LHCN-M2 (cell line): ENCODE measurements around the gene GCDH. TPM values are rescaled to one million over a fixed set of nuclear protein-coding genes. Genes with fewer than 3 reads are reported as not detected.
"Not testable (repeated sequence)": the region's sequence is repeated elsewhere in the genome, so short reads cannot be mapped to it uniquely, and the experiment has no call there.

Experiments
- DNase-seq: peaks from one replicate; pipeline ENCODE4 v3.0.0-alpha.2; 2012; ENCODE audit warnings: low read depth
- total RNA-seq: library from RNA; depleted of rRNA; stranded (reverse); fragments of >200 nt; gene quantifications from 2 replicates; pipeline ENCODE4 v1.2.3, GENCODE V29; 2014

Gene GCDH
- total RNA-seq, 1 experiment from 2014 or later, result 31.9 TPM

- DNase-seq, result peak; percentile 39
These were observed 17.7 kb upstream of the GCDH start for GRCh38 chr19:12872941-12873890.

- no peak for DNase-seq
These were observed 16.8 kb upstream of the GCDH start for GRCh38 chr19:12873891-12874745.

- DNase-seq, result no peak
These were observed 15.9 kb upstream of the GCDH start for GRCh38 chr19:12875086-12875485.

- DNase-seq, result no peak
These were observed 10.3 kb upstream of the GCDH start for GRCh38 chr19:12880551-12881171.

DNA sequence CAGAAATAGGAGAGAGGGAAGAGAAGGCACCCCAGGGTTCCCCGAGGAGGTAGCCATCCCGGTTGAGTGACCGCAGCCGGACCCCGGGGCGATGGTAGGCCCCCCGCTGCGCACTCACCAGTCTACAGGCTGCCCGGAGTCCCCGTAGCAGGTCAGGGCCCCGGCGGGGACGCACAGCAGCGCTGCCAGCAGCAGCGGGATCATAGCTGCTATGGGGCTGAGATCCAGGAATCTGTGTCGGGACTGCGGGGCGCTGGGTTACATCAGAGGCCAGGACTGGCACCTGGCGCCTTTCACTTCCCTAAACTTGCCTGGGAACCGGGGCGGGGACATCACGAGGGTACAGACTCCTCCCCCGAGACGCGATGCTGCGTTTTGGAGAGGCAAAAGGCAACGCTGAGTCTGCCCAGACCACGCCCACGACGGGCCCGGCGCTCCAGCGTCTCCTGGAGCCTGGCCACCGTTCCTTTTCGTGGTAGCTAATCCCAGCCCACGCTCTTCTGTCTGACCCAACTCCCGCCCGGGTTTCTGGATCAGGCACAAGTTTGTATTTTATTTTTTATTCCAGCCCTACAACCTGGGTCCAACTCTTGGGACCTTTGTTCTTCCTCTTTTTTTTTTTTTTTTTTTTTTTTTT is 9.7 kb upstream of the GCDH start, which contains the start of gene DNASE2:
Gene DNASE2, minus strand, starts transcription at position 278 of the 637 bp plus-strand sequence. Its CDS starts 74 bp downstream, at position 204.
- peak; percentile 91 for DNase-seq

DNA sequence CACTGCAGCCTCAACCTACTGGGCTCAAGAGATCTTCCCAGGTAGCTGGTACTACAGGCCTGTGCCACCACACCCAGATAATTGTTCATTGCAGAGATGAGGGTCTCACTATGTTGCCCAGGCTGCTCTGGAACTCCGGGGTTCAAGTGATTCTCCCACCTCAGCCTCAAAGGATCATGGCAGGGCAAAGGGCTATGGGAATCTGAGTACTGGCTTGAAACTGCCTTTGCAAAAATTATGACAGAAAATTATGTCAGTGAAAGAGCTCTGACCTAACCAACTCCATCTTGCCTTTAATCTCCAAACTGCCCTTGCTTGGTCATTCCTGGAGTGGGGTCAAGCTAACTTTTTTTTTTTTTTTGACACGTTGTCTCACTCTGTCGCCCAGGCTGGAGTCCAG is 8.4 kb upstream of the GCDH start:
- no peak for DNase-seq

DNA sequence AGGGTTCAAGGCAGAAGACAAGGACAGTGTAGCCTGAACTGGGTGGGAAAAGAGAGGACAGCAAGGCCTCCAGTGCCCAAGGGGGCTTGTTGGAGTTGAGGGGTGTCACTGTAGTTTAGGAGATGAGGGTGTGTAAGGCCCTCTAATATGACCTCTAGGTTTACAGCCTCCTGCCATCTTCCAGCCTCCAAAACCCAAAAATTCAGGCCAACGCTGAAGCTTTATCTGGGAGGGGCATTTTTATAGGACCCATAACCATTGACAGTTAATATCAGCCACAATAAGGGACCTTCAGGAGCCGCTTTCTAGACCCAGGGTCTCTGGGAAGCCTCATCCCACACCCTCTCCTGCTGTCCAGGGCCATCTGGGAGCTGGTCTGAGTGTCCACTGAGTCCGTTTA is 6.8 kb upstream of the GCDH start:
- DNase-seq, result no peak

DNA sequence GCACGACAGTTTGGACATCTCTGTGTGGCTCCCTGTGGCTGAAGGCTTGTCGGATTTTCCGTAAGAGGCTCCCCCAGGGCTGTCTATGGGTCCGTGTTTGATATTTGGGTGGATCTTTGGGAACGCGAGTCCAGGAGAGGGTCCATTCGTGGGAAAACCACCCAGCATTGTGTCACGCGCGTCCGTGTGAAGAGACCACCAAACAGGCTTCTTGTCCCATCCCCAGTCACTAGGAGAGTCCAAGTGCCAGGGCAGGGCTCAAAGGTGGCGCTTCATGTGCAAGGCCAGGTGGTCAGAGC is 6.4 kb upstream of the GCDH start:
- DNase-seq, result no peak

GRCh38 chr19:12884926-12885748 is 5.8 kb upstream of the GCDH start:
- DNase-seq, result no peak

DNA sequence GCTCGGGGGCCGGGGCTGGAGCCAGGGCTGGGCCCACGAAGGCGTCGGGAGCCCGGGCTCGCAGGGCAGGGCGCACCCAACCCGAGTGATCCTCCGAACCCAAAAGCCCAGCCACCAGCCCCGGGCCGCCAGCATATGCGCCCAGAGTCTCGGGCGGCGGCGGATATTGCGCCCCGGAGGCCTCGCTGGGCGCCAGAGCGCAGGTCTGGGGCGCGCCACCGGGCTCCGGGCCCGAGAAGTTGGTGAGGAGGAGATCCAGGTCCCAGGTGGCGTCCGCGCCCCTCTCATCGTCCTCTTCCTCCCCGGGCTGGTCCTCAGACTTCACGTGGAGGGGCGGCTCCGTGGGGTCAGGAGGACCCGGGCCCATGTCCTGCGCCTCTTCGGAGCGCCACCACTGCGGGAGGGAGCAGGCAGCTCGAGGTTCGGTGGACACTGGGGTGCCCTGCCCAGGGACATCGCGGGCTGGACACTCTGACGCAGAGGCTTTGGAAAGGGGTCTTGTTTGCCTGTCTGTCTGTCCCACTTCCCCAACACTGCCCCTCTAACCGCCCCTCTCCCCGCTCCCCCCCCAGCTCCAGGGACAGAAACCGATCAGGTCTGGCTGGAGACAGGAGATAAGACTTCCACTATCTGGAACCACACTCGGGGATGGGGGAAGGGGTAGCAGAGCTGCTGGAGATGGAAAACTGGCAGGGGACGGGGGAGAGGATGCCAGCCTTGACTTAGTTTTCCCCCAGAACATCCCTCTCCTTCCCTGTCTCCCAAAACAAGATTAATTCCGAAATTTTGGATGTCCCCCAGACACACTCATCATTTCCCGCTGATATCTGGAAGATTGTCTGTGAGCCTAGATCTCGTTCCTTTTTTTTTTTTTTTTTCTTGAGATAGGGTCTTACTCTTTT is 5.0 kb upstream of the GCDH start:
- DNase-seq, result no peak

DNA sequence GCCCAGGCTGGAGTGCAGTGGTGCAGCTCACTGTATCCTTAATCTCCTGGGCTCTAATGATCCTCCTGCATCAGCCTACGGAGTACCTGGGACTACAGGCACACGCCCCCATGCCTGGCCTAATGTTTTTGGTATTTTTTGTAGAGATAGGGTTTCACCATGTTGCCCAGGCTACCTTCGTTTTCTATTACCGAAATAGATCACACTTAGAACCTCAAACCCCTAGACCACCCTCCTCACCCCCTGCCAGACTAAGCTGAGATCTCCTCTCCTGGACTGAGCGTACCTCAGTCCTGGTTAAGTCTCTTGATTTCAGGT is 4.3 kb upstream of the GCDH start:
- no peak for DNase-seq

GRCh38 chr19:12886969-12887747 is 3.8 kb upstream of the GCDH start, which contains the start of gene KLF1:
TSS of gene KLF1 (minus strand) at chr19:12887201. CDS start at chr19:12887140, 61 bp downstream.
- DNase-seq, result no peak

- DNase-seq, result no peak
These were observed 2.9 kb upstream of the GCDH start for GRCh38 chr19:12888006-12888603.

DNA sequence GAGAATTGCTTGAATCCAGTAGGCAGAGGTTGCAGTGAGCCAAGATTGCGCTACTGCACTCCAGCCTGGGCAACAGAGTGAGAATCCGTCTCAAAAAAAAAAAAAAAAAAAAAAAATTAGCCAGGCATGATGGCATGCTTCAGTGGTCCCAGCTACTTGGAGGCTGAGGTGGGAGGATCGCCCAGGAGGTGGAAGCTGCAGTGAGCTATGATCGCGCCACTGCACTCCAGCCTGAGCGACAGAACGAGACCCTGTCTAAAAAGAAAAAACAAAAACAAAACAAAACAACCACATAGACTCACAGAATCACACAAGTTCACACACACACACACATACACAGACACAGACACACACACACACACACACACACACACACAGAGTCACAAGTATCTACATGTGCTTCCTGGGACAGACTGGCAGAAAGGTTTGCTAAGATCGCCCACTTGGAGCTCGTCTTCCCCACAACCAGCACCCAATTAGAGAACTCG is 617 bp upstream of the GCDH start:
- DNase-seq, result not testable (repeated sequence)

- DNase-seq, result no peak
These were observed 627 bp downstream of the GCDH start for GRCh38 chr19:12891553-12892021.

DNA sequence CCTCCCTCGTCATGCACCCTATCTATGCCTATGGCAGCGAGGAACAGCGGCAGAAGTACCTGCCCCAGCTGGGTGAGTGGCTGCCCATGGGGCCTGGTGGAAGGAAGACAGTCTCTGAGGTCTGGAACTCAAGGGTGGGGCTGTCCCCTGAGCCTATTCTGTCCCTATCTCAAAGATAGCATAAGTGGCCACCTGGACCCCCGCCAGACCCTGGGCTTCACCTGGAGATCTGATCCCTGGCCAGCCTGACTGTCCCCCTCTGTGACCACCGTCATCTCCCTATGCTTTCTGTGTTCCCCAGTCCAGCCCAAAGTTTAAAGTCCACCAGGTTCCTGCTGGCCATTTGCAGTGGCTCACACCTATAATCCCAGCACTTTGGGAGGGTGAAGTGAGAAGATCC is 2.6 kb downstream of the GCDH start:
- no peak for DNase-seq

DNA sequence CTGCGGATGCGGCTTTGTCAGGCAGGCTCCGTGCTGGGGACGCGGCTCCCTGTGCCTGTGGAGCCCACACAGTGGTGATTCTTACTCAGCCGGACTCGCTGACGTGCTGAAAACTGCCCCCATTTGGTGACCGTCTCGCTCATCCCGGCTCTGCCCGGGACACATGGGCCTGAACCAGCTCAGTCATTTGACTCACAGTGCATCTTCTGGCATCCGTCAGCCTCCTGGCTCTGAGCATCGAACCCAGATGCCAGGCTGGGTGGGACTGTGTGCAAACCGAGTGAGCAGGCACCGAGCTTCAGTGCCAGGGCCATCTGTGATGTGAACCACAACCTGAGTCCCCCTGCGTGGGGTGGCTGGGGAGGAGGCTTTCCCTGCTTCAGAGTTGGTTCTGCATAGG is 5.5 kb downstream of the GCDH start:
- DNase-seq, result no peak

DNA sequence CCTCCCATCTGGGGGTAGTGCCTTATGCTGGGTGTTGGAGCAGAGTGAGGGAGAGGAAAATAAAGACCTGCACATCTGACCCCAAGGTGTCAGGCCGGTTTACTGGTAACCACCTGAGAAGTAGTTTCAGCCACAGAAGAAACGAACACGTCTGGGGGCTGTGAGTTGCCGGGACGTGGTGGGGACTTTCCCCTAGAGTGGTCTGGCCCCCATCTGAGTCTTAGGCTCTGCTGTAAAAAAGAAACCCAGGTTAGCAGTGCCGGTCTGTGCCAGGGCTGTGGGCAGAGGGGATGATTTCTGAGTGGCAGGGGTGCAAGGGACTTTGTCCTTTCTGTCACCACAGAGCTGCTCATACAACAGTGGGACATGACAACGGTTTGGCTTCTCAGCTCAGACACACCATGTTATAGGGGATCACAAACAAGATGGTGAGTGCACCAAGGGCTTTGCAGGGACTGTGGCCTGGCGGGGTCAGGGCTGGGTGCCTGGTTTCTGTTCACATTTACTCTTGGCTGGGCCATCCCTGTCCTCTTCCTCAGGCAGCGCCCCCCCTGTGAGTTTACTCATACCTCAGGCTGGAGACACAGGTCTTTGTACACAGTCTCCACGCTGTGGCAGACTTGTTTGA is 9.0 kb downstream of the GCDH start:
- no peak for DNase-seq
